Endometrial microvascular endothelial cells (primary cell): ENCODE measurements around the gene PDZRN3. TPM values are rescaled to one million over a fixed set of nuclear protein-coding genes. Genes with fewer than 3 reads are reported as not detected.

Source experiments
- in situ Hi-C: cut with HindIII; loops from 2 replicates; pipeline ENCODE4 v1.10.0; 2017; ENCODE audit warnings: low sequenced_read_pairs, low pct_unique_long_range_greater_than_20kb; ENCODE audit errors: inconsistent ontology term
- total RNA-seq: library from RNA; depleted of rRNA; stranded (reverse); fragments of >200 nt; gene quantifications from one replicate; pipeline ENCODE4 v1.2.3, GENCODE V29; 2015; ENCODE audit errors: inconsistent ontology term

The PDZRN3 gene
- total RNA-seq, 1 donor from 2014 or later = not detected

- in situ Hi-C loops = no loop called here
Measured at GRCh38 chr3:73600293-73600938, 24.3 kb downstream of the PDZRN3 start.

- in situ Hi-C loops = no loop called here
Measured at GRCh38 chr3:73599605-73600004, 25.1 kb downstream of the PDZRN3 start.

- in situ Hi-C loops = no loop called here
Measured at GRCh38 chr3:73597476-73597875, 27.3 kb downstream of the PDZRN3 start.

GRCh38 chr3:73592154-73593144 is 32.3 kb downstream of the PDZRN3 start:
- in situ Hi-C loops = no loop called here

GRCh38 chr3:73591286-73591800 is 33.4 kb downstream of the PDZRN3 start:
- in situ Hi-C loops = no loop called here

- in situ Hi-C loops = no loop called here
Measured at GRCh38 chr3:73586628-73587027, 38.1 kb downstream of the PDZRN3 start.

GRCh38 chr3:73586190-73586589 is 38.6 kb downstream of the PDZRN3 start:
- in situ Hi-C loops = no loop called here

GRCh38 chr3:73584873-73585272 is 39.9 kb downstream of the PDZRN3 start:
- in situ Hi-C loops = no loop called here

GRCh38 chr3:73582535-73582934 is 42.2 kb downstream of the PDZRN3 start:
- in situ Hi-C loops = no loop called here

- in situ Hi-C loops = no loop called here
Measured at GRCh38 chr3:73581134-73581846, 43.5 kb downstream of the PDZRN3 start.

- in situ Hi-C loops = no loop called here
Measured at GRCh38 chr3:73580343-73580742, 44.4 kb downstream of the PDZRN3 start.

GRCh38 chr3:73577704-73578103 is 47.0 kb downstream of the PDZRN3 start:
- in situ Hi-C loops = no loop called here

GRCh38 chr3:73576999-73577461 is 47.7 kb downstream of the PDZRN3 start:
- in situ Hi-C loops = no loop called here

GRCh38 chr3:73575953-73576352 is 48.8 kb downstream of the PDZRN3 start:
- in situ Hi-C loops = no loop called here

GRCh38 chr3:73575519-73575918 is 49.2 kb downstream of the PDZRN3 start:
- in situ Hi-C loops = no loop called here

- in situ Hi-C loops = no loop called here
Measured at GRCh38 chr3:73573204-73573603, 51.5 kb downstream of the PDZRN3 start.

GRCh38 chr3:73572368-73572767 is 52.4 kb downstream of the PDZRN3 start:
- in situ Hi-C loops = no loop called here

GRCh38 chr3:73571238-73571794 is 53.4 kb downstream of the PDZRN3 start:
- in situ Hi-C loops = no loop called here

GRCh38 chr3:73569246-73569760 is 55.4 kb downstream of the PDZRN3 start:
- in situ Hi-C loops = no loop called here
